Smooth muscle cell (in vitro differentiated cells): ENCODE results near the gene TBX10. TPM values are rescaled to one million over a fixed set of nuclear protein-coding genes. Genes with fewer than 3 reads are reported as not detected.

Source experiments
- DNase-seq: peaks from one replicate; lab custom pipeline; 2025; ENCODE audit not compliant: unreplicated experiment; lab: John Stamatoyannopoulos, UW
- H2AFZ ChIP-seq: fragments of 200-600 bp; sonication (generic); 2 replicates; pipeline ENCODE4 v1.6.0; 2016; ENCODE audit warnings: antibody characterized with exemption, low read depth, mild to moderate bottlenecking
- H3F3A ChIP-seq: fragments of 200-600 bp; sonication (generic); 2 replicates; pipeline ENCODE4 v1.6.0; 2017; ENCODE audit warnings: antibody characterized with exemption, low read depth
- H3K27ac ChIP-seq: fragments of 200-600 bp; sonication (generic); 2 replicates; pipeline ENCODE4 v1.5.1; 2016; ENCODE audit warnings: low read depth, mild to moderate bottlenecking
- H3K27me3 ChIP-seq: fragments of 200-600 bp; sonication (generic); 2 replicates; pipeline ENCODE4 v1.6.1; 2016; ENCODE audit warnings: low read depth, mild to moderate bottlenecking
- H3K36me3 ChIP-seq: fragments of 200-600 bp; sonication (generic); 2 replicates; pipeline ENCODE4 v1.5.1; 2016; ENCODE audit warnings: low read depth
- H3K4me1 ChIP-seq: fragments of 200-600 bp; sonication (generic); 2 replicates; pipeline ENCODE4 v1.5.1; 2016; ENCODE audit warnings: low read depth
- H3K4me2 ChIP-seq: fragments of 200-600 bp; sonication (generic); 2 replicates; pipeline ENCODE4 v1.6.0; 2016; ENCODE audit warnings: mild to moderate bottlenecking
- H3K4me3 ChIP-seq: fragments of 200-600 bp; sonication (generic); 2 replicates; pipeline ENCODE4 v1.5.1; 2016; ENCODE audit warnings: mild to moderate bottlenecking
- H3K79me2 ChIP-seq: fragments of 200-600 bp; sonication (generic); 2 replicates; pipeline ENCODE4 v1.6.0; 2016; ENCODE audit warnings: low read depth, mild to moderate bottlenecking
- H3K9ac ChIP-seq: fragments of 200-600 bp; sonication (generic); 2 replicates; pipeline ENCODE4 v1.6.0; 2016; ENCODE audit warnings: low read depth
- H3K9me3 ChIP-seq: fragments of 200-600 bp; sonication (generic); replicated peaks from 2 replicates; pipeline ENCODE4 v1.5.1; 2016; ENCODE audit warnings: low read depth
- H4K20me1 ChIP-seq: fragments of 200-600 bp; sonication (generic); 2 replicates; pipeline ENCODE4 v1.6.0; 2016; ENCODE audit warnings: low read depth
- WGBS: methylation state at CpG from one replicate; pipeline ENCODE4 v1.1.7; 2016; ENCODE audit warnings: low lambda C conversion rate; 5-methylcytosine and 5-hydroxymethylcytosine counted together
- polyA plus RNA-seq: library from polyadenylated mRNA; unstranded; fragments of >200 nt; fragmentation: Nextera tagmentation; extraction: Ambion mirVana; gene quantifications from 2 replicates; pipeline ENCODE4 v1.2.1, GENCODE V29; 2016
- total RNA-seq: library from RNA; depleted of rRNA; stranded (reverse); fragments of >200 nt; gene quantifications from 2 replicates; pipeline ENCODE4 v1.2.3, GENCODE V29; 2014
- TF ChIP-seq, protein P1 (sequence below): fragments of 200-600 bp; sonication (generic); IDR thresholded peaks from 2 replicates; pipeline ENCODE4 v1.5.1; 2017; ENCODE audit warnings: borderline replicate concordance, mild to moderate bottlenecking, antibody characterized with exemption; ENCODE audit not compliant: insufficient read depth, poor library complexity, severe bottlenecking

Gene TBX10
- total and polyA plus RNA-seq, 2 experiments from 2014 or later = not detected

DNA sequence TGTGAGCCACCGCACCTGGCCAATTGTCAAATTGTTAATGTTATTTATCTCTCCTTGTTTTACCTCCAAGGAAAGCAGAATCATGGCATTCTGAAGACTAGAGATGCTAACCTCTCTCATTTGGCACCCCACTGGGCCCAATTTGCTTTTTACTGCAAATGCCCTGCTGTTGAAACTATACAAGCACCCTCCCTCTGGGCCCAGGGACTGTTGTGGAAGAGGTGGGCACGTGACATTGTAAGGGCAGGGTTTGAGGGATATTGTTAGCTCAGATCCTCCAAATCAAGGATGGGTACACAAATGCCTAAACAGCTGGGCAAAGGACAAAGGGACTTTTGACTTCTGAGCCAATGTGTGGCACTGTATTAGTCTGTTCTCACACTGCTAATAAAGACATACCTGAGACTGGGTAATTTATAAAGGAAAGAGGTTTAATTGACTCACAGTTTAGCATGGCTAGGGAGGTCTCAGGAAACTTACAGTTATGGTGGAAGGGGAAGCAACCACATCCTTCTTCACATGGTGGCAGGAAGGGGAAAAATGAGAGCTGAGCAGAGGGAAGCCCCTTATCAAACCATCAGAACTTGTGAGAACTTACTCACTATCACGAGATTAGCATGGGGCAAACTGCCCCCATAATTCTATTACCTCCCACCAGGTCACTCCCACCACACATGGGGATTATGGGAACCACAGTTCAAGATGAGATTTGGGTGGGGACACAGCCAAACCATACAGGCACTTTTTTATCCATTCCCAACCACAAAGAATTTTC lies 41.3 kb upstream of the TBX10 start:
- H3K4me2 ChIP-seq = no peak overlapping the region
- no peaks in the 10 kb centered on the region for H3K9me3 ChIP-seq
- no peaks in the 10 kb centered on the region for H3F3A ChIP-seq
- H3K27ac ChIP-seq = peak overlapping the region; percentile 60
- H3K4me1 ChIP-seq = no peaks in the 10 kb centered on the region
- H4K20me1 ChIP-seq = no peaks in the 10 kb centered on the region
- TF ChIP-seq, protein P1, sequence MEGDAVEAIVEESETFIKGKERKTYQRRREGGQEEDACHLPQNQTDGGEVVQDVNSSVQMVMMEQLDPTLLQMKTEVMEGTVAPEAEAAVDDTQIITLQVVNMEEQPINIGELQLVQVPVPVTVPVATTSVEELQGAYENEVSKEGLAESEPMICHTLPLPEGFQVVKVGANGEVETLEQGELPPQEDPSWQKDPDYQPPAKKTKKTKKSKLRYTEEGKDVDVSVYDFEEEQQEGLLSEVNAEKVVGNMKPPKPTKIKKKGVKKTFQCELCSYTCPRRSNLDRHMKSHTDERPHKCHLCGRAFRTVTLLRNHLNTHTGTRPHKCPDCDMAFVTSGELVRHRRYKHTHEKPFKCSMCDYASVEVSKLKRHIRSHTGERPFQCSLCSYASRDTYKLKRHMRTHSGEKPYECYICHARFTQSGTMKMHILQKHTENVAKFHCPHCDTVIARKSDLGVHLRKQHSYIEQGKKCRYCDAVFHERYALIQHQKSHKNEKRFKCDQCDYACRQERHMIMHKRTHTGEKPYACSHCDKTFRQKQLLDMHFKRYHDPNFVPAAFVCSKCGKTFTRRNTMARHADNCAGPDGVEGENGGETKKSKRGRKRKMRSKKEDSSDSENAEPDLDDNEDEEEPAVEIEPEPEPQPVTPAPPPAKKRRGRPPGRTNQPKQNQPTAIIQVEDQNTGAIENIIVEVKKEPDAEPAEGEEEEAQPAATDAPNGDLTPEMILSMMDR = no peak
- H3K9ac ChIP-seq = no peak overlapping the region
- H3K79me2 ChIP-seq = no peaks in the 10 kb centered on the region
- H3K27me3 ChIP-seq = no peaks in the 10 kb centered on the region
- H2AFZ ChIP-seq = no peak overlapping the region
- no peak overlapping the region for H3K4me3 ChIP-seq
- no peaks in the 10 kb centered on the region for H3K36me3 ChIP-seq
- WGBS = 67% methylated on average over 3 of the region's 3 CpGs
- DNase-seq = no peak

DNA sequence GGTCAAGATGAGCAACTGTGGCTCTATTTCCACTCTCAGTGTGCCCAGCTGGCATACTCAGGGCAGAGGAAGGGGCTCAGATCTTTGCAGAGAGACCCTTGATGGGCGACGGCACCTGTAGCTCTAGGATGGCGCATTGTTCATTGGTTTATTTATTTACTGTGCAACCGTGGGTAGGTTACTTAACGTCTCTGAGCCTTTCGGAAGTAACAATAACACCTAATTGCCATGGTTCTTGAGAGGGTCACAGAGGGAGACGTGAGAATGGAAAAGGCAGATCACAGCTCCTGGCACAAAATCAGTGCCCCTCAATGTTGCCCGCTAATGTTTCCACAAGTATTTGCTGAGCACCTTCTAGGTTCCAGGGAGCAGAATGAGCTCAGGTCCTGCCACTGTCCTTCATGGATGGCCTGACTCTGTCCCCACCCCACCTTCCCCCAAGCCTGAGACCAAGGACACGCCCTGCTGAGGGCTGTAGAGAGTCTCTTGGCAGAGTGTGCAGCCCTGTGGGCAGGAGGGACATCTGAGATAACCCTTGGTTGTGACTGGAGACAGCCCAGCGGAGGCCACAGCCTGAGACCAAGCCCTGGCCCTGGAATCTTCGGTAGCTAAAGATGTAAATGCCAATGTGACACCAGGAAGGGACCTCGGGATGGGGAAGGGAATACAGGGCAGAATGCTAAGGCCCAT lies 35.6 kb upstream of the TBX10 start:
- no peaks in the 10 kb centered on the region for H4K20me1 ChIP-seq
- DNase-seq = no peak
- peak overlapping the region; percentile 19 for H3K27ac ChIP-seq
- no peak overlapping the region for H2AFZ ChIP-seq
- H3K27me3 ChIP-seq = no peaks in the 10 kb centered on the region
- H3K4me3 ChIP-seq = no peak overlapping the region
- H3F3A ChIP-seq = no peaks in the 10 kb centered on the region
- no peaks in the 10 kb centered on the region for H3K36me3 ChIP-seq
- TF ChIP-seq, protein P1 = no peak
- H3K9me3 ChIP-seq = no peaks in the 10 kb centered on the region
- no peak overlapping the region for H3K9ac ChIP-seq
- H3K79me2 ChIP-seq = no peaks in the 10 kb centered on the region
- 94% methylated on average over 12 of the region's 12 CpGs for WGBS
- no peaks in the 10 kb centered on the region for H3K4me1 ChIP-seq
- H3K4me2 ChIP-seq = no peak overlapping the region

DNA sequence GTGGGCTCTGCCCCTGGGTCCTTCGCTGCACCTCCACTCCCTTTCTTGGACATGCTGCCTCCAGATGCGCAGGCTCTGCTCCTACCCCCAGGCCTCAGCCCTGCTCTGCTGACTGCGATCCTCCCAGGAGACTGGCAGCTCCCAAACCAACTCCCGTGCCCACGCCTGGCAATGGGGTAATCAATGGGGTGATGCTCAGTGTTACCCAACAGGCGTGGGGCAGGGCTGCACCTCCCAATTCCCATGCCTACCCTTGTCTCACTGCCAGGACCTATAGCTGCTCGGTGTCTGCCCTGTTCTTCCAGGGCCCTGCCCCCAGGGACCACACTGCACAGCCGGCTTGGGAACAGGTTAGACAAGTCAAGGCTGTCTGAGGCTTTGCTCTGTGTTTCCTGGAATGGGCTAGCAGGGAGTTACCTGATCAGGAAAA lies 34.9 kb upstream of the TBX10 start, which contains the start of gene ALDH3B2:
Gene ALDH3B2, minus strand, starts transcription at position 182 of the 430 bp plus-strand sequence. CDS start 7,688 bp downstream, outside the sequence.
- Histone ChIP-seq H3K4me2 (peak within 1 kb of the TSS; percentile 33), H3K4me3 (no peak within 1 kb of the TSS), H3K79me2 (no peaks in the 10 kb centered on the region), H3K27ac (peak within 1 kb of the TSS; percentile 19), H3K4me1 (no peaks in the 10 kb centered on the region), H4K20me1 (no peaks in the 10 kb centered on the region), H3F3A (no peaks in the 10 kb centered on the region), H2AFZ (no peak within 1 kb of the TSS), H3K9me3 (no peaks in the 10 kb centered on the region), H3K27me3 (no peaks in the 10 kb centered on the region), H3K9ac (no peak within 1 kb of the TSS), H3K36me3 (no peaks in the 10 kb centered on the region)
- 70% methylated on average over 7 of the region's 8 CpGs for WGBS
- TF ChIP-seq, protein P1 = no peak
- DNase-seq = no peak
